Measurements from ENCODE around the gene POLE3. TPM values are rescaled to one million over a fixed set of nuclear protein-coding genes. Genes with fewer than 3 reads are reported as not detected.

POLE3 gene
- total and polyA plus RNA-seq, 9 of the 15 experiments (the other 6 are each of a cell fraction or from before 2014, with no cell fraction given) = 52.6 to 179 (median 110) TPM

DNA sequence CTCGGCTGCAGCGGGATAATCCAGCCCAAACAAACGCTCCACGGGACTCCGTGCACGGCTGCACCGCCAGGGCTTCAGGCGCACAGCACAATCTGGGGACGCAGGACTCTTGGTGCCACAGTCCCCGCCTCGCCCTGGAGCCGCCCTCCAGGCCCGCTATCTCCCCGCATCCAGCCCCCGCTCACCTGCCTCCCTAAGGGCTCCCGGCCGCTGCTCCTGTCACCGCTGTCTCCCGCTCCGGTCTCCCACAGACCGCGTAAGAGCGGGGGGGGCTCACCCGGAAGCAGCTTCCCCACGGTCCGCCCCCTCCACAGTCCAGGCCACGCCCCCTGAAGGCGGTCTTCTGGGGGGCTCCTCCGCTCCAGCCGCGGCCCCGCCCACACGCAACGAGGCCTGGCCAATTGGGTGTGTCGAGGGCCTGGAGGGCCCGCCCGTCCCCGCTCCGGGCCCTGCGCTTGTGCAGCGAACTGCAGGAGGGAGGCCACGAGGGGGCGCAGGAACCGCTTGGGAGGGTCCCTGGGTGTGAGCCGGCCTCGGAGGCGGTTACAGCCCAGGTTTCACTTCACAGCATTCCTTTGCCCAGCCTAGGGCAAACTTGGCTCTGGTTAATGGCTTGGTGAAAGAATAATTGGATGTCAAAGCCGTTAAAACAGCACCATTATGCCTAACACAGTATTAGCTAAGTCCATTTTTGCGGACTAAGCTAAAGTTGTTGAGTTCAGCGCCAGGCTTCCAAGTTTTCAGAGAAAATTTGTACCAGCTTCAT is 9.3 kb downstream of the POLE3 start, which contains the start of gene ALAD (continued):
- TF ChIP-seq SMAD1 (IDR thresholded peaks at IDR 0.05; ENCODE audit: low read depth, low read length, partially characterized antibody) = no peak
- peak; percentile 46; the same call in 1 of the 2 replicates for TF ChIP-seq C11orf30 (IDR thresholded peaks at IDR 0.05; ENCODE audit: low read depth)
- no peak for TF ChIP-seq PRMT5 (CRISPR knock-in tag; IDR thresholded peaks at IDR 0.05)
- no peak for TF ChIP-seq ZNF23 (CRISPR knock-in tag; IDR thresholded peaks at IDR 0.05)
- TF ChIP-seq RUNX1 (IDR thresholded peaks at IDR 0.05; ENCODE audit: low read depth) = no peak
- no peak for TF ChIP-seq NFYB (IDR thresholded peaks at IDR 0.05; ENCODE audit: extremely low read depth, insufficient read length)
- TF ChIP-seq TCF3 (CRISPR knock-in tag; IDR thresholded peaks at IDR 0.05) = peak; percentile 46
- no peak for TF ChIP-seq PHB2 (IDR thresholded peaks at IDR 0.05; ENCODE audit: low read depth)
- TF ChIP-seq AFF1 (IDR thresholded peaks at IDR 0.05; ENCODE audit: low read depth in 1 of 2, partially characterized antibody in 2 of 2) = no peak
- TF ChIP-seq ATF1 (CRISPR knock-in tag; IDR thresholded peaks at IDR 0.05) = peak; percentile 10; the same call in 1 of the 2 replicates
- peak; percentile 89 for TF ChIP-seq ATF1 (tag; IDR thresholded peaks at IDR 0.05)
- TF ChIP-seq PYGO2 (tag; IDR thresholded peaks at IDR 0.05) = no peak
- TF ChIP-seq ZNF239 (CRISPR knock-in tag; IDR thresholded peaks at IDR 0.05) = no peak
- no peak for TF ChIP-seq ZNF324 (CRISPR knock-in tag; IDR thresholded peaks at IDR 0.05)
- TF ChIP-seq MLX (CRISPR knock-in tag; conservative IDR thresholded peaks at IDR 0.05) = no peak
- no peak for TF ChIP-seq ZBTB9 (CRISPR knock-in tag; IDR thresholded peaks at IDR 0.05)
- no peak for TF ChIP-seq ZNF668 (CRISPR knock-in tag; IDR thresholded peaks at IDR 0.05)
- TF ChIP-seq, protein P1, sequence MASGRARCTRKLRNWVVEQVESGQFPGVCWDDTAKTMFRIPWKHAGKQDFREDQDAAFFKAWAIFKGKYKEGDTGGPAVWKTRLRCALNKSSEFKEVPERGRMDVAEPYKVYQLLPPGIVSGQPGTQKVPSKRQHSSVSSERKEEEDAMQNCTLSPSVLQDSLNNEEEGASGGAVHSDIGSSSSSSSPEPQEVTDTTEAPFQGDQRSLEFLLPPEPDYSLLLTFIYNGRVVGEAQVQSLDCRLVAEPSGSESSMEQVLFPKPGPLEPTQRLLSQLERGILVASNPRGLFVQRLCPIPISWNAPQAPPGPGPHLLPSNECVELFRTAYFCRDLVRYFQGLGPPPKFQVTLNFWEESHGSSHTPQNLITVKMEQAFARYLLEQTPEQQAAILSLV (tag; IDR thresholded peaks at IDR 0.05) = no peak
- TF ChIP-seq ZBTB34 (CRISPR knock-in tag; IDR thresholded peaks at IDR 0.05) = no peak
- 0 out of 2 replicates have a peak, but pooled peaks have one; percentile 16 for TF ChIP-seq DIDO1 (tag; IDR thresholded peaks at IDR 0.05; ENCODE audit: low read depth)
